ENCODE results near the gene KCNH5. TPM values are rescaled to one million over a fixed set of nuclear protein-coding genes. Genes with fewer than 3 reads are reported as not detected.

The KCNH5 gene
- polyA plus RNA-seq, 1 donor (not counting 4 experiments of a cell fraction or from before 2014, with no cell fraction given): 0.04 TPM

DNA sequence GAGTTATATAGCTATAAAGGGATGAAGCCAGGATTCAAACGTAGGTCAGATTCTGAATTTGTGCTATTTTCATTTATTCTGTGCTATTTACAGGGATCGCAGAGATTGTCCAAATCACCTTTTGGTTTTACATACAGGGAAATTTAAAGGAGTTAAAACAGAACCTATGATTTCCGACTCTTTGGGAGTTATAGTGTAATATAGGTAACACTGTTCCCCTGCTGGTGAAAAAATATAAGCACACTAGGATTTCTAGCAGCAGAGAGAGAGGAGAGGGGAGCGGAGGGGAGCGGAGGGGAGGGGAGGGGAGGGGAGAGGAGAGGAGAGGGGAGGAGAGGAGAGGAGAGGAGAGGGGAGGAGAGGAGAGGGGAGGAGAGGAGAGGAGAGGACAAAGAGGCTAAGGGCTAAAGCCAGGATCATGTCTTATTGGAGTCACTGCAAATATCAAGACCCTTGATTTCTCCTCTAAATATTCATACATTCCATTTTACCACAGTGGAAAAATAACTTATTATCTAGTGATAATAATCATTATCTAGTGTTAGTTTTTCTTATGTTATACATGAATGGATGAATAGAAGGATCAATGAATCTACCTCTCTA, 46.2 kb upstream of the KCNH5 start:
- DNase-seq (ENCODE audit: low read depth, low spot score) (no peak), FAIRE-seq (no peak)
- Histone ChIP-seq H3K36me3 (ENCODE audit: control insufficient read depth in 2 of 2, extremely low read depth in 1 of 2, insufficient read depth in 2 of 2, low read length in 2 of 2) (no peaks in the 10 kb centered on the region), H3K4me1 (ENCODE audit: control insufficient read depth, extremely low read depth, insufficient read depth, low read length) (no peaks in the 10 kb centered on the region), H3K9ac (ENCODE audit: control insufficient read depth, extremely low read depth, insufficient read depth, low read length) (no peak overlapping the region), H3K9me1 (ENCODE audit: control insufficient read depth, extremely low read depth, insufficient read depth, low read length) (no peaks in the 10 kb centered on the region), H3K9me3 (ENCODE audit: control insufficient read depth, low read depth, low read length) (no peaks in the 10 kb centered on the region), H3K27ac (ENCODE audit: control insufficient read depth, insufficient read depth, low read length) (no peak overlapping the region), H2AFZ (ENCODE audit: control insufficient read depth, low read length) (no peak overlapping the region), H3K79me2 (ENCODE audit: control insufficient read depth, insufficient read depth, low read length) (no peaks in the 10 kb centered on the region), H3K27me3 (ENCODE audit: control insufficient read depth, extremely low read depth, insufficient read depth, low read length) (no peaks in the 10 kb centered on the region), H3K4me2 (ENCODE audit: control insufficient read depth, extremely low read depth, insufficient read depth, low read depth, low read length) (no peak overlapping the region), H3K4me3 (ENCODE audit: control insufficient read depth in 2 of 3, extremely low read depth in 1 of 3, insufficient read depth in 2 of 3, low read depth in 1 of 3, low read length in 3 of 3) (no peak overlapping the region), H4K20me1 (ENCODE audit: control insufficient read depth, extremely low read depth, insufficient read depth, low read length) (no peaks in the 10 kb centered on the region)
- TF ChIP-seq, protein P1, sequence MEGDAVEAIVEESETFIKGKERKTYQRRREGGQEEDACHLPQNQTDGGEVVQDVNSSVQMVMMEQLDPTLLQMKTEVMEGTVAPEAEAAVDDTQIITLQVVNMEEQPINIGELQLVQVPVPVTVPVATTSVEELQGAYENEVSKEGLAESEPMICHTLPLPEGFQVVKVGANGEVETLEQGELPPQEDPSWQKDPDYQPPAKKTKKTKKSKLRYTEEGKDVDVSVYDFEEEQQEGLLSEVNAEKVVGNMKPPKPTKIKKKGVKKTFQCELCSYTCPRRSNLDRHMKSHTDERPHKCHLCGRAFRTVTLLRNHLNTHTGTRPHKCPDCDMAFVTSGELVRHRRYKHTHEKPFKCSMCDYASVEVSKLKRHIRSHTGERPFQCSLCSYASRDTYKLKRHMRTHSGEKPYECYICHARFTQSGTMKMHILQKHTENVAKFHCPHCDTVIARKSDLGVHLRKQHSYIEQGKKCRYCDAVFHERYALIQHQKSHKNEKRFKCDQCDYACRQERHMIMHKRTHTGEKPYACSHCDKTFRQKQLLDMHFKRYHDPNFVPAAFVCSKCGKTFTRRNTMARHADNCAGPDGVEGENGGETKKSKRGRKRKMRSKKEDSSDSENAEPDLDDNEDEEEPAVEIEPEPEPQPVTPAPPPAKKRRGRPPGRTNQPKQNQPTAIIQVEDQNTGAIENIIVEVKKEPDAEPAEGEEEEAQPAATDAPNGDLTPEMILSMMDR (optimal IDR thresholded peaks at IDR 0.05 in 1 of 3, IDR thresholded peaks at IDR 0.05 in 1 of 3, conservative IDR thresholded peaks at IDR 0.05 in 1 of 3; ENCODE audit: extremely low read depth in 1 of 3, insufficient read depth in 2 of 3, low read length in 3 of 3): no peak
- TF ChIP-seq EZH2 (IDR thresholded peaks at IDR 0.05; ENCODE audit: low read length): no peak
- dilution Hi-C loops (cut with MboI; ENCODE audit: extremely low pct_ligation_motif_present, low sequenced_read_pairs): no loop called here

DNA sequence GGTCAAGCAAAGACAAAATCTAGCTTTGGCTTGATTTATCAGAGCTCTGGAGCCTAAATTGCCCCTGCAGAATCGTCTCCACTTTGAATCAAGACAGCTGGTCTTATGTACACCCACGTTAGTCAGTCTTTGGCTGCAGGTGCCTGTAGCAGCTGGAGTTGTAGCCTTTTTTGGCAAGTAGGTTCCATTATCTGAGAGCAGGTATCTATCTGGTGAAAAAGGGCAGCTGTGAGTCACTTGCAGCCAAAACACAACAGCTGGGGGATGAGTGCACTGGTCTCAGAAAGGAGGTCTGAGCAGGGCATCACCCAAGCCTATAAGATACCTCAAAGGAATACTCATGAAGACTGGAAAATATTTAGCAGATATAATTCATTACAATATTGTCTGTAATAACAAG, 43.6 kb upstream of the KCNH5 start:
- H3K9ac ChIP-seq (ENCODE audit: control insufficient read depth, extremely low read depth, insufficient read depth, low read length): no peak overlapping the region
- no peaks in the 10 kb centered on the region for H3K79me2 ChIP-seq (ENCODE audit: control insufficient read depth, insufficient read depth, low read length)
- no peak for FAIRE-seq
- H4K20me1 ChIP-seq (ENCODE audit: control insufficient read depth, extremely low read depth, insufficient read depth, low read length): no peaks in the 10 kb centered on the region
- H3K4me3 ChIP-seq (ENCODE audit: control insufficient read depth in 2 of 3, extremely low read depth in 1 of 3, insufficient read depth in 2 of 3, low read depth in 1 of 3, low read length in 3 of 3): no peak overlapping the region
- no peaks in the 10 kb centered on the region for H3K27me3 ChIP-seq (ENCODE audit: control insufficient read depth, extremely low read depth, insufficient read depth, low read length)
- no peak for DNase-seq (ENCODE audit: low read depth, low spot score)
- TF ChIP-seq, protein P1 (optimal IDR thresholded peaks at IDR 0.05 in 1 of 3, IDR thresholded peaks at IDR 0.05 in 1 of 3, conservative IDR thresholded peaks at IDR 0.05 in 1 of 3; ENCODE audit: extremely low read depth in 1 of 3, insufficient read depth in 2 of 3, low read length in 3 of 3): no peak
- no peak for TF ChIP-seq EZH2 (IDR thresholded peaks at IDR 0.05; ENCODE audit: low read length)
- H3K4me2 ChIP-seq (ENCODE audit: control insufficient read depth, extremely low read depth, insufficient read depth, low read depth, low read length): no peak overlapping the region
- no peaks in the 10 kb centered on the region for H3K9me1 ChIP-seq (ENCODE audit: control insufficient read depth, extremely low read depth, insufficient read depth, low read length)
- no peaks in the 10 kb centered on the region for H3K4me1 ChIP-seq (ENCODE audit: control insufficient read depth, extremely low read depth, insufficient read depth, low read length)
- H3K9me3 ChIP-seq (ENCODE audit: control insufficient read depth, low read depth, low read length): no peaks in the 10 kb centered on the region
- no peak overlapping the region for H2AFZ ChIP-seq (ENCODE audit: control insufficient read depth, low read length)
- no peak overlapping the region for H3K27ac ChIP-seq (ENCODE audit: control insufficient read depth, insufficient read depth, low read length)
- no peaks in the 10 kb centered on the region for H3K36me3 ChIP-seq (ENCODE audit: control insufficient read depth in 2 of 2, extremely low read depth in 1 of 2, insufficient read depth in 2 of 2, low read length in 2 of 2)
- dilution Hi-C loops (cut with MboI; ENCODE audit: extremely low pct_ligation_motif_present, low sequenced_read_pairs): no loop called here

Measured in keratinocyte (primary cell).